ENCODE data around the gene CCDC127.

CCDC127 gene

GRCh38 chr5:189486-189885 is 28.5 kb downstream of the CCDC127 start:
- DNase-seq, result peak; percentile 44

DNA sequence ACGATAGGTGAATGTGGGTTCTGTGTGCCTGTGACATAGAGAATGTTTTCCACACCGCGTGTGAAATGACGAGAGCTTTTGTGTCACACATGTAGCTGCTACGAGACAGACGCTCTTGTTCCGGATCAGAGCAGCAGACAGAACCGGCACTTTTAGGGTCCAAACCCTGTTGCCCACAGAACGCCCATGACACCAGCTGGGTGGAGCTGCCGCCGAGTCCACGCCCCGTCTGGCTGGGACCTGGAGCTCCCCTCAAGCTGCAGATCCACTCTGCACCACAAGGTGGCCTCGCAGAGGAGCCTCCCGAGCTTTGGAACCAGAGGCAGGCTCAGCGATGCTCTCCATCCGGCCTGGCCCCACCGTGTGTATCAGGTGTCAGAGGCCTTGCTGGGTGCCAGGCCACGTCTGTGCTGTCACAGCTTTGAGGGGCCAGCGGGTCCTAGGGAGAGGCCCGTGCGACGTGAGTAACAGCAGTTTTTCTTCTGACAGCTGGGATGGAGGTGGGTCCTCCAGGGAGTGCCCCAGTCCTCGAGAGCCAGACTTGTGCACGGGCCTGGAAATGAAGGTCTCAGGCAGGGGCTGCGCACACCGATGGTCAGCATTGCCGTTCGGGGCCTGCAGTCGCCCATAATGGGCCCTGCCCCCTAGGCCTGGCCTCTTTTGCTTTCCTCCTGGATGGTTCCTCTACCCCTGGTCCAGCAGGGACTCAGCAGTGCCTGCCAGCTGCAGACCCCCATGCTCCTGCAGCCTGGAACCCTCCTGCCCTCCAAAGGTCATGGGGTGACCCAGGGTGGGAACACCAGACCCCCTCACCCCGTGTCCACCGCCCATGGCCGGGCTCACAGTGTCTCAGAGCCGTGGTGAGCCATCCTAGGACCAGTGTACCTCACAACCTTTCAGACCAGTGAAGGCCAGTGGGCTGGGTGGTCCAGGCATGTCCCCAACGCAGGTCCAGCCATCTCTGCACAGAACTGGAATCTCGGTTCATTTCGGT is 29.2 kb downstream of the CCDC127 start:
- DNase-seq, result peak; percentile 94

DNA sequence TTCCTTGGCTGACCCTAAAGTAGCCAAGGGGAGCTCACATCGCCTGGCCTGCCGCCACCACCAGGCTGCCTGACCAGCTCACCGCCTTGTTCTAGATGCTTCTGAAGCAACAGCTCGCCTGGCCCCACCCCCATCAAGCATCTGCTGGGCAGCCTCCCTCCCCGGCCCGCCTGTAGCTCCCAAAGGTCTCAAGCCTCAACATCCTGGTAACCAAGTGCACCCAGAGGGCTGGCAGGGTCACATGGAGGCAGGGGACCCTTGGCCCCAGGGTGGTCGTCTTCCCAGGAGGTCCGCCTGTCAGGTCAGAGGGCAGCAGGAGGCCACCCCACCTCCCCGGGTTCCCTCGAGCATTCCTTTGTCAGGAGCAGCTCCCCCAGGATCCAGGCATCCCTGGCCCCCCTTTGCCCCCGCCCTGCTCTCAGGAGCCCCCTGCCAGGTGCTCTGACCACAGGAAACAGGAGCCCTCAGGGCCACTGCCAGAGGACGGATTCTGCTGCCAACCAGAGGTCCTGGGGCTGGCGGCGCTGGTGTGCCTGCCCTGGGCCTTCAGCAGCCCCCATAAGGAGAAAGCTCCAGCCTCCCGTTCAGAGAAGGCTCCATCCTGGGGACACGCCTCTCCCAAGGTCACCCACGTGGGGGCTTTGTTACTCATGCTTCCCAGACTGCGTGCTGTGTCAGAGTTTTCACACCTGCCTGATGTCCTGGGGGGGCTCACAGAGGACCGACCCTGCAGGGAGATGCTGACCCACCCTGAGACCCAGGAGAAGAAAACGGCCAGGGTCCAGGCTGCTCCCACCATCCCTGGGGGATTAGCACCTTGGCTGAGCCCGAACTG is 30.1 kb downstream of the CCDC127 start:
- DNase-seq, result peak; percentile 52

DNA sequence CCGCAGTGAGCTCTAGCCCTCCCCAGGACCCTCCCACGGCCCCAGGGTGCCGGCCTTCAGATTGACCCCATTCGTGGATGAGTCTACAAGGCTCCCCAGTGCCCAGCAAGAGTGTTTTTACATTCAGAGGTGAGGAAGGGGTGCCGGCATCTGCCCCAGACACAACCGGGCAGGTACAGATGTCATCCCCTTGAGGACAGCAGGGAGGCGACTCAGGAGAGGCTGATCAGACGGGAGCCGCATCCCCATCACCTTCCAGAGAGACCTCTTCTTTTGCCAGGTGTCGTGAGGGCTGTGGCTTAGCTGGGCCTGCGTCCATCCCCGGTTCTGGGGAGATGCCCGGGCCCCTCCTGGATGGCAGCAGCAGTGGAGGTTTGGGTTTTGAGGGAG is 30.9 kb downstream of the CCDC127 start:
- DNase-seq, result no peak

- DNase-seq, result no peak
Observed at GRCh38 chr5:186091-187041, 31.6 kb downstream of the CCDC127 start.

- DNase-seq, result no peak
Observed at GRCh38 chr5:185095-186070, 32.6 kb downstream of the CCDC127 start.

DNA sequence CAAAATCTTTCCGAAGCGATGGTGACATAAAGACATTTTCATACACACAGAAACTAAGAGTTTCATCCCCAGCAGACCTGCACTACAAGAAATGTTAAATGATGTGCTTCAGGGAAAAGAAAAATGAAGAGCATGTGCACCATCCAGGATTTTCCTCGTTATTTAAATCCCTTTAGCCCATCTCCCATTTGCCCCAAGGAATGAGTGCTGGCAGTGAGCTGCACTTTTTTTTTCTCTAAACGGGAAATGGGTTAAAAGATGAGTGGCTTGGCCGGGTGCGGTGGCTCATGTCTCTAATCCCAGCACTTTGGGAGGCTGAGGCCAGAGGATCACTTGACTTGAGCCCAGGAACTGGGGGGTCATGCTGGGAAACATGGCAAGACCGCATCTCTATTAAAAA is 33.5 kb downstream of the CCDC127 start:
- DNase-seq, result no peak

- no peak for DNase-seq
Observed at GRCh38 chr5:182126-182525, 35.8 kb downstream of the CCDC127 start.

GRCh38 chr5:181566-181965 is 36.4 kb downstream of the CCDC127 start:
- DNase-seq, result no peak

- DNase-seq, result no peak
Observed at GRCh38 chr5:181160-181559, 36.8 kb downstream of the CCDC127 start.

DNA sequence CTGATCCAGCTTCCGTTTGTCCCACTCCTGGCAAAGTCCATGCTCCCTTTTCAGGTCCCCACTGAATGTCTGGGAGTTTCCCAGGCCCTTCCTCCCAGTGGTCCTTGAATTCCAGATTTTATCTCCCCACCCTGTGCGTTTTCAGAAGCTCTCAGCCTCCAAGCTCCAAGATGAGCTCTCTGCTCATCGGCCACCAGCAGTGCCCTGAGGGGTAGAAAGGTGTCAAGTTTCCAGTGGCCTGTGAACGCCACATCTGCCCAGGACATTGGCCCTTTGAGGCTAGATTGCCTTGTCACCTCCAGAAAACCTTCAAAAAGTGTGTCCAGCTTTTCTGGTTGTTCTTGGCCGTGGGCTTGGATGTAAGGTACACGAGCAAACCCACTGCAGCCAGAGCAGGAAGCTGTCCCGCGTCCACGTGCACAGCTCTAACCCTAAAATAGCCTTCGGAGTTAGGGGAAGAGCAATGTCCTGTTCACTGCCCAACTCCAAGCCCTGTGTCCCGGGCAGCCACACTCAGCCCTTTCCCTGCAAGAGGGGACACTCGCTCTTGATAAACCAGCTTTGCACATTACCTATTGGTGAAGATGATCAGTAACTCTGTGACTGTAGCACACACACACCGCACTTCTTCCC is 37.6 kb downstream of the CCDC127 start:
- no peak for DNase-seq

DNA sequence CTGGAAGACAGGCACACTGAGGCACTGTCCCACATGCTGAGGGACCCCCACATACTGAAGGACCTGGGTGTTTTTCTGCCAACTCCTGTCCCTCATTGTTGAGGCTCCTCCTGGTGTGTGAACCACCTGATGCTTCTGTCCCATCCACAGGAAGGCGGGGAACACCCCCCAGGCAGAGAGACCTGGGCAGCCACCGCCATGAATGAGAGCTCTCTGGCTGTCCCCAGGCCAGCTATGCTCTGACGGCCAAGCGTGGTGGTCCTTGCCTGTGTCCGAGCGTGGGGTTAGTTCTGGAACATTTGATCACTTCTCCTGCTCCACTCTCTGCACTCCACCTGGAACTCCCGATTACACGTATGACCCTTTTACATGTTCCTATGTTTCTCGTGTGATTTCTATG is 38.6 kb downstream of the CCDC127 start:
- DNase-seq, result no peak

- no peak for DNase-seq
Observed at GRCh38 chr5:178110-178509, 39.8 kb downstream of the CCDC127 start.

- DNase-seq, result no peak
Observed at GRCh38 chr5:176296-176823, 41.6 kb downstream of the CCDC127 start.

DNA sequence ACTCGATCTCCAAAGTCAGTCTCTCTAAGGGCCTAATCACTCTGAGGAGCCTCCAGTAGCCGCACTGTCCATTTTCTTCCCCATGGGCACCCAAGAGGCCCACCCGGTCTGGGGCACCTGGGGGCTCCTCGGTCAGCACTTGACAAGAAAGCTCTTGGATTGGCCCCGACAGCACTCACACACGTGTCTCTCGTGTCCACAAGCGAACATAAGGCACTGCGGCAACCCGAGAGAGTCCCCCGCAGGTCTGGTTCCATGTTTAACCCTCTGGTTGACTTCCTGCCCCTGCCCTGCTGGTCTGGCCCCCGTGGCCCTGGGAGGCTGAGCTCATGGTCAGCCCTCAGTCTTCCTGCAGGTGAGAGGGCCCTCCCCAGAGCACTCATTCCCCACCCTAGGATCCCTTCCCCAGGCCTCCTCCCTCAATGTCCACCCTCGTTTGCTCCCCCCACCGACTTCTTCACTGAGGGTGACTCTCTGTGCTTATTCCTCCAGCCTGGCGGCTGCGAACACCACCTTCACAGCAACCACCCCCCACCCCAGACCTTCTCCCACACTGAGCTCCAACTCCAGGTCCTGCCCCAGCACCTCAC is 43.0 kb downstream of the CCDC127 start:
- DNase-seq, result no peak

- no peak for DNase-seq
Observed at GRCh38 chr5:174291-174600, 43.7 kb downstream of the CCDC127 start.

DNA sequence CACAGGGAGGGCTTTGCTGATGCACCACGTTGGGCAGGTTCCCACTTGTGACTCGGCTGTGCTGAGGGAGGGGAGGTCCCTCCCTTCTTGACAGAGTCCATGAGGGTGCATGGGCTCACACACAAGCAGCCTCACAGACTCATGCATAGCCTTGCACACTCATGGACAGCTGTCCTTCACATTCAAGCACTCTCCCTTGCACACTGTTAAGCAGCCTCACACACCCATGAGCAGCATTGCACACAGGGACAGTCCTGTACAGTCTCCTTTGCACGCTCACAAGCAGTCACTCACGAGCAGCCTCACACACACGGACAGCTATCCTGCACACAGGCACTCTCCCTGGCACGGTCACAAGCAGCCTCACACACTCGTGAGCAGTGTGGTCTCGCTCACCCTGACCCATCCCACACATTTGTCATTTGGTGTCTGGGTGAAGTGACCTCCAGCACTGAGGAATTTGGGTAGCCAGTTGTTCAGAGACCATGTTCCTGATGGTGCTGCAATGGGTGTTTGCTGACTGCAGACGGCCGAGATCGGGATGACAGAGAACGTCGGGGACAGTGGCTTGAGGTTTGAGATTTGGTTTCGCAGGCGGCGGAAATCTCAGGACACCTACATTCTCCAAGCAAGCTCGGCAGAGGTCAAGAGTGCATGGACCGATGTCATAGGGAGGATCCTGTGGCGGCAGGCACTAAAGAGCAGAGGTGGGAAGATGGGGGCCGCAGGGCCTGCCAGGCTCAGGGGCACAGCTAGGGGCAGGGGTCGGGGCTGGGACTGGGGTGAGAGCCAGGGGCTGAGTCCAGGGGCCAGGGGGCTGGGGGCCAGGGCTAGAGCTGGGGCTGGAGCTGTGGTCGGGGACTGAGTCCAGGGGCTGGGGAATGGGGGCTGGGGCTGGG is 44.3 kb downstream of the CCDC127 start:
- peak; percentile 45 for DNase-seq

DNA sequence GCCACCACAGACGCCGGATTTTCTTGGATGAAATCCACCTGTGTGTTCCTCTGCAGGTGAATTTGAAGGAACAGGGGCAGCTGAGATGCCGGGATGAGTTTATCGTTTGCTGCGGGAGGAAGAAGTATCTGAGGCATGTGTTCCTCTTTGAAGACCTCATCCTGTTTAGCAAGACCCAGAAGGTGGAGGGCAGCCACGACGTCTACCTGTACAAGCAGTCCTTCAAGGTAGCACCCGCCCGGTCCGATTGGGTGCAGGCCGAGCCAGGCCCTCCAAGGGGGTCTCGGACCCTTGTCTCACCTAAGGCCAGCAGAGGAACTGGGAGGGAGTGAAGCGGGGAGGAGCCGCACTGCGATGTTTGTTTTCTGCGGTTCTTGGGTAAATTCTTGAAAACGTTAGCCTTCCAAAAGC is 45.1 kb downstream of the CCDC127 start:
- peak; percentile 34 for DNase-seq

DNA sequence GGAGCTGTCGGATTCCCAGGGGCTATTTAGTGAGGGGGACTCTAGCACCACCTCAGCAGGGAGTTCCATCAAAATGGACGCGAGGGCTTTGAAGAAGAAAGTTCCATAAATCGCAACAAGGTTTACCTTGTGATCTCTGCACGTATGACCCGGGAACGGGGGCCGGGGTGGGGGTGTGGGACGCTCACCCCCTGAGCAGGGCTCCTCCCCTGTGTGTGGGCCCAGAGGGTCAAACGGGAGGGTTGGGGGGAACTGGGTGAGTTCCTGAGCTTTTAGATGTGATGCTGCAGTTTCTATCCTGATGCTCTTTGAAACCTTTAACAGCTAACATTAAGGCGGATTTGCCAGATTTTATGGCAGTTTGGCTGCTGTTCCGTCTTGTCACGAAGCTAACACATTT is 45.5 kb downstream of the CCDC127 start:
- DNase-seq, result peak; percentile 17

All from activated effector memory CD4-positive, alpha-beta T cell treated with anti-CD3 and anti-CD28 coated beads, Interleukin-2, amount 50 U/mL, for 16 hours (primary cell).